HG02840 (cell line): Measurements from ENCODE around the gene EDNRA.

Experiments used
- ATAC-seq: cut with Tn5 transposase; IDR thresholded peaks from one replicate; pipeline ENCODE4 v1.9.1; 2021; ENCODE audit warnings: mild to moderate bottlenecking, moderate library complexity, moderate number of reproducible peaks; ENCODE audit not compliant: unreplicated experiment, low FRiP score

The EDNRA gene

DNA sequence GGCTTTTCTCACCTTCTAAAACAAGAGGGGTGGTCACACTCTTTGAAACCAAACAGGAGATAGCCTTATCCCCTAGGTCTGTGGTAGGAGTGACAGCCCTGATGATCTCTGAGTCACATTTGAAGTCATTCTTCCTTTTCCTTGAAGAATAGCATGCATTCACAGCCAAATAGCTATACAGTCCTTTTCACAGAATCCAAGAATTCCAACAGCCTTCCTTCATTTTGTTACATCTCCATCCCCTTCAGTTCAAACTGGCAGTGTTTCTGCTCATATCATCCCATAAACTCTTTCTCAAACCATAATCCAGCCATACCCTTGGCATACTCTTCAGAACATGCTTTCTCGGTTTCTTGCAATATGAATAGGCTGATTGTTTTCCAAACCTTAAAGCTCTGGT, 103.0 kb downstream of the EDNRA start:
- no peak for ATAC-seq

DNA sequence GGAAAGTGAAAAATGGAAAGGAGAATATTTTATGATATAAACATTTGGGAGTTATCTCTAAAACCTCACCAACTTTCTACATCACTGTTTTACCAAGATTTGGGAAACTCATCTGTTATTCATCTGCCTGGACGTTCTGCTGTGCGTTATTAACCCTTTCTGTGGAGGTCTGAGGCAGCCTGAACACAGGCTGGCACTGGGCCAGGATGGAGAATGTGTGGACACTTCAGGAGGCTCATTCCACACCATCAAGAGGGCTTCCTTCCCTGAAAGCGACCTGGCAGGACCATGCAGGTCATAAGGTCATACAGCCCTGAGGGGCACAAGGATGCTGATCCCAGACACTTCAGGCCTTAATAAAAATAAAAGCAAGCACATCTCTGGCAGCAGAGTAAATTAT, 105.1 kb downstream of the EDNRA start:
- no peak for ATAC-seq

DNA sequence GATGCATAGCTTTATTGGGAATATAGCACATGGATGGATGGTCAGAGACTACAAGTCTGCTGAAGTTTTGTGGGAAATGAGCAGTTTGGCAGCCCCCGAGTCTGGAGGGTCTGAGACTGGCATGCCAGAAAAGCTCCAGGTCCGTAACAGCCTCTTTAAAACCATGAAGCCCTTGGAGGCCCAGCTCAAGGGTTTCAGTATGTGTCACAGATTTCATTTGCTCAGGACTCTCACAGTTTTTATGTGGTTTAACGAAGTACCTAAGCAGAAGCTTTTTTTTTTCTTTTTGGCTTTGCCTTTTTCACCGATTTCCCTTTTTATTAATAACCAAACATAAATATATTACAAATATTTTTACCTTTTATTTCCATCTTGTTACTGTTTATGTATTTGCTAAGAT, 105.7 kb downstream of the EDNRA start:
- ATAC-seq = no peak

DNA sequence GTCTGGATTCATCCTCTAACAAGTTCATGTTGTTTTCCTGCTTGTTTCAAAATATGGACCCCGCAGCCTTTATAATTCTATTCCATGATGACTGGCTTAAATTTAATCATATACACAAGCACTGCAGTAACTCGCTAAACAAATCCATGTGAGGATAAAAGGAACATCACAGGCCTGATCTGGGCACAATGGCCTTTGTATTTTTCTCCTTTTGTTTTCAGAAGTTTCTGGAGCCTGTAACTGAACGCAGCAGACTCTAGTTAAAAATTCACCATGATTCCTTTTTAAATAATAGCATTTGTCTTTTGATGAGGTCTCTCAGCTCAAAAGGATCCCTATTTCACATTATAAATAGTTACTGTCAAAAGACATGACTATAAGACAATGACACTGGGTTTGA, 106.1 kb downstream of the EDNRA start:
- ATAC-seq = no peak

DNA sequence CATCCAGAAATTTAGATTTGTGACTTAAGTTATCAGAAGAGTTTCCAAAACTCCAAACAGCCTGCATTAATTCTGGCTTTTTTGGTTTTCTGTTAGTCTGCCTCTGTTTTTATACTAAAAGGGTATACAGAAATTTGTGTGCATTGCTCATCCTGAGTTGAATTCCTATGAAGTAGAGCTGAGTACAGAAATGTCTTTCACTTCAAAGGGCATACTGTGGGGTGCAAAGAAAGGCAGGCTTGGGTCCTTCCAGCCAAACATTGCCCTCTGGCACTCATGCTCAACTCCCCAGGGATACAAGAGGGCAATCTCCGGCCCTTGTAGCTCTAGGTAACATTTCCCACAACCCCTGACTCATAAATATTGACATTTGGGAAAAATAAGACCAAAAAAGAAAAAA, 108.7 kb downstream of the EDNRA start:
- no peak for ATAC-seq

DNA sequence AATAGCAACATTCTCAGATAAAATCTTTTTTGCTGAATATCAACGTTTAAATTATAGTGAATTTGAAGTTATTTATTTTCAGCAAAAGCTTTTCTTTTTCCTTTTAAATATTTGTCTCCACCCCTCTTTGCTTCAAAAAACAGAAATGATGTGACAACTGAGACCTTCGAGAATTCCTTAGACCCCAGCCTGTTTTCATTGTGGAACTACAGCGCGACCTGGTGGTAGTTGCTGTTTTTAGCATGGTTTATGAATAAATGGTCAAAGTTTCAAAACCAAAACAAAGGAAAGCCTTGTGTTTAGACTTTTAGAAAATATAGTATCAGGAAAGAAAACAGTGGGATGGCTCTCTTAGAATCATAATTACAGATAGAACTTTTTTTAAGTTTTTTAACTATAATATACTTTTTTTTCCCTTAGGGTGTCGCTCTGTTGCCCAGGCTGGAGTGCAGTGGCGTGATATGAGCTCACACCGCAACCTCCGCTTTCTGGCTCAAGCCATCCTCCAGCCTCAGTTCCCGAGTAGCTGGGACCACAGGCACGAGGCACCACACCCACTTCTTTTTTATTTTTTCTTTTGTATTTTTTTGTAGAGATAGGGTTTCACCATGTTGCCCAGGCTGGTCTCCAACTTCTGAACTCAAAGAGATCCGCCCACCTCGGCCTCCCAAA, 109.5 kb downstream of the EDNRA start:
- no peak for ATAC-seq

DNA sequence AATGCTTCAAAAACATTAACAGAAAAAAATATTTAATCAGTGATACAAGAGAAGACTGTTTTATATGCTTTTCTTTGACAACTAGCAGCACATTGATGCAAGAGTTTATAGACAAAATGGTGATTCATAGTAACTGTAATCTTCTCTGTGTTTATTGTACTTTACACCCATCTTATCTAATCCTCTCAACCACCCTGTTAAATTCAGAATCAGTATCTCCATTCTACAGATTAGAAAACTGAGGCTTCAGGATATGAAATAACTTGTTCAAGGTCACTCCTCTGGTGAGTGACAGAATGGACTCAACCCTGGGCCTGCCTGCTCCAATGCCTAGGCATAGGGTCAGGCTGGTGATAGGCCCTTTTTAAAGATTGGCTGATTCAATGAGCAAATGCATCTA, 110.2 kb downstream of the EDNRA start:
- ATAC-seq = no peak

DNA sequence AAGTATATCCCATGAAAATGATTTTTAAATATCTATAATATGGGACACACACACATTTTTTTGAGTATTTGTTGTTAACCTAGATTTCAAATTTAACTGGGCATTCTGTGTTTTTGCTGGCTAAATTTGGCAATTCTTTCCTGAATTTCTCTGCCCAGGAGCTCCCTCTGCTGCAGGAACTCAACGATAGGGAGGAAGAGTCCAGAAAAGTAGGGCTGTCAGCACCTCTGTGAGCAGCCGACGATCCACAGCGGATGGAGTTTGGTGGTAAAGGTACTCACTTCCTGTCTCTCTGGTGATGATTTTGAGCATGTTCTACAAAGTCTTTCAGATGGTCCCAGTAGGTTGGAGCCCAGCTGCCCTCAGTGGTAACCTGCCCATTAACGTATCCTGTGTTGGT, 113.2 kb downstream of the EDNRA start:
- no peak for ATAC-seq
